Left lobe of liver (tissue), 2 donors: Measurements from ENCODE around the gene PIK3CB. TPM values are rescaled to one million over a fixed set of nuclear protein-coding genes. Genes with fewer than 3 reads are reported as not detected.
"Not testable (repeated sequence)": the region's sequence is repeated elsewhere in the genome, so short reads cannot be mapped to it uniquely, and the experiment has no call there.

Experiments used
- ATAC-seq: fragments of 200-7000 bp; cut with Tn5 transposase; one replicate; pipeline ENCODE4 v1.9.1; 2020; ENCODE audit warnings: mild to moderate bottlenecking, moderate library complexity
- DNase-seq: peaks from one replicate; pipeline ENCODE4 v3.0.0-alpha.2; 2020; ENCODE audit warnings: low spot score
- total RNA-seq: library from RNA; stranded (reverse); gene quantifications from one replicate; pipeline ENCODE4 v1.2.1, GENCODE V29; 2021
- donor health status: DM: no; HTN: no; CAD: no; lungs with moderate emphysema.
- donor health status: DM: no; HTN: yes; CAD: no.

PIK3CB gene
- total RNA-seq, 1 donor from 2014 or later = 14.4 TPM

GRCh38 chr3:138638641-138639040, 196.1 kb downstream of the PIK3CB start:
- DNase-seq = no peak
- no peak for ATAC-seq

GRCh38 chr3:138629526-138629925, 205.2 kb downstream of the PIK3CB start:
- ATAC-seq = no peak
- no peak for DNase-seq

- ATAC-seq = no peak
- DNase-seq = no peak
Observed at GRCh38 chr3:138625707-138626365, 208.9 kb downstream of the PIK3CB start.

- DNase-seq = no peak
- ATAC-seq = no peak
Observed at GRCh38 chr3:138624518-138624917, 210.2 kb downstream of the PIK3CB start.

- ATAC-seq (no peak), DNase-seq (no peak)
Observed at GRCh38 chr3:138620431-138620830, 214.3 kb downstream of the PIK3CB start.

GRCh38 chr3:138615462-138615861, 219.3 kb downstream of the PIK3CB start:
- DNase-seq (no peak), ATAC-seq (no peak)

GRCh38 chr3:138609898-138610266, 224.8 kb downstream of the PIK3CB start:
- no peak for ATAC-seq
- DNase-seq = no peak

- DNase-seq (peak; percentile 75), ATAC-seq (peak; percentile 81)
Observed at GRCh38 chr3:138608322-138609135, 226.2 kb downstream of the PIK3CB start, which contains the start of gene FAIM. Gene FAIM, plus strand, starts transcription at chr3:138608771. Its CDS starts 10,956 bp downstream, at chr3:138619727.

- not testable (repeated sequence) for DNase-seq, ATAC-seq
Observed at GRCh38 chr3:138604106-138604595, 230.6 kb downstream of the PIK3CB start.

Other genes with a start within 250 kb of the PIK3CB start
- gene CEP70, start 240.7 kb downstream of the PIK3CB start, total RNA-seq = 23.8 TPM
- 3.5 TPM for gene FAIM, start 226.2 kb downstream of the PIK3CB start, total RNA-seq
- 0.10 TPM for gene FOXL2, start 112.2 kb upstream of the PIK3CB start, total RNA-seq
- gene FOXL2NB, start 112.3 kb upstream of the PIK3CB start, total RNA-seq = not detected
- not detected for gene PRR23A, start 171.3 kb upstream of the PIK3CB start, total RNA-seq
- gene PRR23B, start 186.0 kb upstream of the PIK3CB start, total RNA-seq = not detected
- not detected for gene PRR23C, start 210.0 kb upstream of the PIK3CB start, total RNA-seq